SK-N-MC (cell line): ENCODE results near the gene ADAM10.

Experiments used
- EZH2 ChIP-seq: fragments of 200-600 bp; sonication (generic); IDR thresholded peaks from one replicate; pipeline ENCODE4 v1.6.1; 2017; ENCODE audit warnings: antibody characterized with exemption
- FOXP2 ChIP-seq: optimal IDR thresholded peaks from 2 replicates; pipeline ENCODE3; 2011; ENCODE audit warnings: mild to moderate bottlenecking, moderate library complexity; ENCODE audit not compliant: insufficient read depth; ENCODE audit errors: extremely low read length, control extremely low read depth
- POLR2AphosphoS5 ChIP-seq: IDR thresholded peaks from 2 replicates; pipeline ENCODE4 v1.6.1; 2012; ENCODE audit warnings: mild to moderate bottlenecking, low read depth, low read length, borderline replicate concordance

DNA sequence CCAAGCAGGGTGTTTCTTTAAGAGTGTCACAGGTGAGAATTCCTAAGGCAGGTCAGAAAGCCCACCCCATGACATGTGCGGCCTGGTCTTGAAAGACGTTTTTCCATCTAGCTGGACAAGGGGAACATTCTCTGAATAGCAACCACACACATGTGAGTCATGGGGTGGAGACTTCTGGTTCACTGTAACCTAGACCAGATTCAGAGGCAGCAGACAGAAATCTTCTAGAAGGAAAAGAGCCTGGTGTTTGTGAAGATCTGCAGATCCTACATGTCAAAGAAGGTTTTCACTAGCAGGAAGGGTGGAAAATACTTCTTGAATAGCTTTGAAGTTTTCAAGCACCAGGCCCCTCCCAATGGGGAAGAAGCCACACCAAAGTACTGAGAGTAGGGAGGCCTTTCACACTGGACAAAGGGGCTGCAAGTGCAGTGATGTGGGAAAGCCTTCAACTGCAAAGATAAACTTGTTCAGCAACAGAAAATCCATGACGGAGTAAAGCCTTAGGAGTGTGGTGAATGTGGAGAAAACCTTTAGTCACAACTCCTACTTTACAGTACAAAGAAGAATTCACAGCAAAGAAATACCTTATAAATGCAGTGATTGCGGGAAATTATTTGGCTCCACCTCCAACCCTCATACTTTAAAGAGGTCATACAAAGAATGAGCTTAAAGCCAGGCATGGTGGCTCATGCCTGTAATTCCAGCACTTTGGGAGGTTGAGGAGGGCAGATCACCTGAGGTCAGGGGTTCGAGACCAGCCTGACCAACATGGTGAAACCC is 17.6 kb downstream of the ADAM10 start:
- TF ChIP-seq EZH2 (no peak), POLR2AphosphoS5 (no peak), FOXP2 (no peak)
